COR-L47 (cell line): ENCODE results near the gene UTRN.

Experiments used
- DNase-seq: peaks from one replicate; lab custom pipeline; 2025; lab: John Stamatoyannopoulos, UW

UTRN gene

GRCh38 chr6:144283646-144284477, 1.3 kb upstream of the UTRN start:
- no peak for DNase-seq

- no peak for DNase-seq
These were observed 705 bp upstream of the UTRN start for GRCh38 chr6:144284478-144284782.

DNA sequence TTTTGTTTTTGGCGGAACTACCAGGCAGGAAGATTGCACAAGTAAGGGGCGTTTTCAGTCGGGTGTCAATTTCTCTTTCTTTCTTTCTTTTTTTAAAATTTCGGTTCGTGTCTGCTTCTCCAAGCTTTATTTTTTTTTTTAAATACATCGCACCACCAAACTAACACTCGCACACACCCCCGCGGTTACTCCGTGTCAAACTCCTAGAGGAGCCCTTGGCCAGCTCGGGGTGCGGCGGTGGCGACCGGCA, 338 bp downstream of the UTRN start:
- DNase-seq: no peak

GRCh38 chr6:144285798-144286502, 815 bp downstream of the UTRN start:
- DNase-seq: no peak

- no peak for DNase-seq
These were observed 1.6 kb downstream of the UTRN start for GRCh38 chr6:144286503-144287393.

DNA sequence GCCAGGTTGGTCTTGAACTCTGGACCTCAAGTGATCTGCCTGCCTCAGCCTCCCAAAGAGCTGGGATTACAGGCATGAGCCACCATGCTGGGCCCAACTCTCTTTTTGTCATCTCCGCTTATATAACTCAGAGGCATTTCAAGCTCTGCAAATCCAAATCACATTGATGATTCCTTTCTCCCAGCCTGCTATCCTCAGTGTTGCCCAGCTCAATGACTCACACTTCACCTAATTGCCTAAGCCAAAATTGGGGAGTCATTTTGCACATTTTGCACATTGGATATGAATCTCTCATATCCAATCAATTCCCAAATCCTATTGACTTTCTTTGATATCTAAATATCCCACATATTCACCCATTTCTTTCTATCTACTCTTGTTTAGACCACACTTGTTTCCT, 3.9 kb downstream of the UTRN start:
- DNase-seq: no peak

DNA sequence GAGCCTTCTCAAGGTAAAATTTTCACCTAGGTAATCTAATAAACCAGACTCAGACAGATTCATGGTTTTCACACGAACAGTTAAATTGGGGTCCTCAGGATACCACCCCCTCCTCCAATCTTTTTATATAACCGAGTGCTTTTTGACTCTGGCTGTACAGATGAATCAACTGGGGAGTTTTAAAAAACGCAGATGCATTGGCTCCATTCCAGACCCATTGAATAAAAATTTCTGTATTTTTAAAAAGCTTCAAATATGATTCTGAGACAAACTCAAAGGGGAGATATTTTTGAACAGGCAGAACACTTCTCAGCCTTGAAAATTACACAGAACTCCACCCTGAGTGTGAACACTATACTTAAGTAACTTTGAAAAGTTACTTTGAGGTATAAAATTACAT, 7.2 kb downstream of the UTRN start:
- no peak for DNase-seq

GRCh38 chr6:144294016-144294415, 8.9 kb downstream of the UTRN start:
- no peak for DNase-seq

GRCh38 chr6:144295211-144295610, 10.1 kb downstream of the UTRN start:
- DNase-seq: no peak

- no peak for DNase-seq
These were observed 11.0 kb downstream of the UTRN start for GRCh38 chr6:144295981-144296767.

GRCh38 chr6:144296973-144297372, 11.8 kb downstream of the UTRN start:
- no peak for DNase-seq

GRCh38 chr6:144297511-144298100, 12.5 kb downstream of the UTRN start:
- no peak for DNase-seq

GRCh38 chr6:144298194-144298593, 13.1 kb downstream of the UTRN start:
- no peak for DNase-seq

GRCh38 chr6:144298916-144299315, 13.8 kb downstream of the UTRN start:
- DNase-seq: no peak

DNA sequence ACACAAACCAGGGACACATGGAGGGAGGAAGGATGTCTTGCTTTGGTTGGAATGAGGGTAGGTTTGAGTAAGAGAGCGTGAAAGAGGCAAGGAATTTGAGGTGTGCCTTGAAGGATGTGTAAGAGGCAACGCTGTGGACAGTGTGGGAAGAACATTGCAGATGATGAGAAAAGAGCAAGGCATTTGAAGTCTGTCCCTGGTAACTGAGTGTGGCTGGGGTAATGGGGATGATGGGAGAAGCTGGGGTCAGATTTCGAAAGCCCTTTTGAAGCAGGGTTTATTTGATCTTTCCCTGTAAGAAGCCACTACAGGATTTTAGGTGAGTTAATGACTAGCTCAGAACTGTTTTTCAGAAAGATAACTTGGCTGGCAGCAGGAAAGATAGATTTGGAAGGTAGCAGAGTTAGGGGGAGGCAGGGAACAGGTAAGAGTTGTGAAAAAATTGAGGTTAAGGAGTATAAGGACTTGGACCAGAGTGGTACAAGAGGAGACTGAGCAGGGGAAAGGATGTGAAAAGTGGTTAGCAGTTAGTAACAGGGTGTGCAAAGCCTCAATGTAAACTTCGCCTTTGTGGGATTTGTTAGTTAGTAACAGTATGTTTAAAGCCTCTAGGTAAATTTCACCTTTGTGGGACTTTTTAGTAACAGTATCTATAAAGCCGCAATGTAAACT, 17.7 kb downstream of the UTRN start:
- DNase-seq: no peak

DNA sequence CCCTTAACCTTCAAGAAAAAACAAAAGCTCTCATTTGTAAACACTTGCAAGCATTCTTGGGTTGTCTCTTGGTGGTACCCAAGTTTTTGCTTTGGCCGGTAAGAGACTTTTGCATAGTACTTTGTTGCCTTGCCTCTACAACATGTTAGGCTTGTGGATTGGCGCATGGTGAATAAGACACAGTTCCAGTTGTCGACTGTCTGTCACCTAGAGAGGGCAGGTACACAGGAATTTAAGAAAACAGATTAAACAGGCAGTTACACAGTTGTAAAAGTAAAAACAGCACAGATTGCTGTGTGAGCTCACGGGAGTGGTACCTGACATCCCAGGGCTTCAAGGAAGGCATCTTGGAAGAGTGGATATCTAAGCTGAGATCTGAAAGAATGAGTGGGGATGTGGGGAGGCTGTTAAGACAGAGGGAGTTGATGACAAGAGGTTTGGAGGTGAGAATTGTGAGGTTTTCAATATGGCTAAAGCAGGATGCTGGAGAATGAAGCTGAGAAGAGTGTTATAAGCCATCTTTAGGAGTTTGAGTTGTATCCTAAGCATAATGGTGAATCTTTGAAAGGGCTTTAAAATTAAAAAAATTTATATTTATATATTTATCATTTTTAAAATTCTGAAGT, 19.2 kb downstream of the UTRN start:
- no peak for DNase-seq

DNA sequence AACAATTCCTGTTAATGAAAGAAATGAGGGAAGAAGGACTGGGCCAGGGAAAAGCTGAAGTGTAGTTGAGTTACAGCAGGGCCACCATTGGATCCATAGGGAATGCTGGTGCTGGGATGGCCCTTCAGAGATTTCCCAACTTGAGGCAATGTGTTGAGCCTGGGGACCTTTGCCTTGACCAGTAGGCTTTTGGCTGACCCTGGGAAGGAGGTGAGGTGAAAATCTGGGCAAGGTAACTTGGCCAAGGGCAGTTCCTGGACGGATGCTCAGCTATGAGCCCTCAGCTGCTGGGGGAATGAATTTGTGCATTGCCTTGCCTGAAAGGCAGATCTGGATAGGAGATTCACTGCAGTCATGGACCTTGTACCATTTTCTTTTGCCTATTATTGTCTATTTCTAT, 20.4 kb downstream of the UTRN start:
- no peak for DNase-seq

GRCh38 chr6:144305985-144306384, 20.9 kb downstream of the UTRN start:
- no peak for DNase-seq

- DNase-seq: no peak
These were observed 22.7 kb downstream of the UTRN start for GRCh38 chr6:144307880-144308279.

GRCh38 chr6:144310765-144311164, 25.6 kb downstream of the UTRN start:
- no peak for DNase-seq

DNA sequence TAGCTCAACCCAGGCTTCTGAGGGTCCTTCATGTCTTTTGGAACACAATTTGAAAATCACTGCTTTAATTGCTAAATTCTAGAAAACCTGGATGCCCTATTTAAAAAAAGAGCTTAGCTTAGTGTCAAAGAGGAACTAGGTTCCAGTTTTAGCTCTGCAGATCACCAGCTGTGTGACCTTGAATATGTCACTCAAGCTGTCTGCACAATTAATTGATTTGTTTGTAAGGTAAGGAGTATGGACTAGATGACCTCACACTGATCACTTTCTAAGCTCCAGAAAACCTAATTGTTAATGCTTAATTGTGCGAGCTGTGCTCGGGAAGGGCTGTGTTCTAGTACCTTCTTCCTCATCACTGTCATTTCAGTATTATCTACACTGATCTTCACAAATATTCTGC, 26.2 kb downstream of the UTRN start:
- DNase-seq: no peak
